ENCODE data around the gene FGF11.

FGF11 gene

GRCh38 chr17:7483255-7484066 is 44.1 kb downstream of the FGF11 start (continued):
- TF ChIP-seq ZNF518A (tag by site-specific recombination; conservative IDR thresholded peaks at IDR 0.05; ENCODE audit: low read depth) (no peak), ZNF274 (IDR thresholded peaks at IDR 0.05; ENCODE audit: low read length) (no peak), ZNF274 (tag by site-specific recombination; IDR thresholded peaks at IDR 0.05; ENCODE audit: borderline replicate concordance) (no peak), GLIS2 (tag by site-specific recombination; IDR thresholded peaks at IDR 0.05) (peak; percentile 90), ZFP37 (tag by site-specific recombination; IDR thresholded peaks at IDR 0.05) (no peak), ZNF510 (tag by site-specific recombination; IDR thresholded peaks at IDR 0.05; ENCODE audit: insufficient replicate concordance) (no peak), PRDM10 (tag by site-specific recombination; IDR thresholded peaks at IDR 0.05) (peak; percentile 95), ZNF394 (tag by site-specific recombination; IDR thresholded peaks at IDR 0.05; ENCODE audit: borderline replicate concordance) (peak; percentile 22; the same call in 1 of the 2 replicates), ZNF48 (tag by site-specific recombination; IDR thresholded peaks at IDR 0.05) (no peak), ZBTB17 (tag by site-specific recombination; IDR thresholded peaks at IDR 0.05) (peak; percentile 76), ZBTB11 (tag by site-specific recombination; conservative IDR thresholded peaks at IDR 0.05; ENCODE audit: low read depth) (peak; percentile 27), ZFHX2 (tag by site-specific recombination; conservative IDR thresholded peaks at IDR 0.05) (no peak), PATZ1 (tag by site-specific recombination; IDR thresholded peaks at IDR 0.05) (peak; percentile 94), ZNF473 (tag by site-specific recombination; IDR thresholded peaks at IDR 0.05) (no peak), OSR2 (tag by site-specific recombination; IDR thresholded peaks at IDR 0.05) (peak; percentile 17; the same call in 1 of the 2 replicates), MYNN (tag by site-specific recombination; IDR thresholded peaks at IDR 0.05; ENCODE audit: borderline replicate concordance) (no peak), CTCF (tag by site-specific recombination; IDR thresholded peaks at IDR 0.05) (peak; percentile 83)
